Inferior parietal cortex (tissue), 1 donor: Measurements from ENCODE around the gene CIZ1.
A peak's percentile ranks its signal among the peaks of the same experiment; 100 is the strongest.
"Not testable (repeated sequence)": the region's sequence is repeated elsewhere in the genome, so short reads cannot be mapped to it uniquely, and the experiment has no call there.

ENCODE experiments used
- DNase-seq: peaks from one replicate; pipeline ENCODE4 v3.0.0-alpha.2; 2016; ENCODE audit errors: extremely low spot score

CIZ1 gene, protein sequence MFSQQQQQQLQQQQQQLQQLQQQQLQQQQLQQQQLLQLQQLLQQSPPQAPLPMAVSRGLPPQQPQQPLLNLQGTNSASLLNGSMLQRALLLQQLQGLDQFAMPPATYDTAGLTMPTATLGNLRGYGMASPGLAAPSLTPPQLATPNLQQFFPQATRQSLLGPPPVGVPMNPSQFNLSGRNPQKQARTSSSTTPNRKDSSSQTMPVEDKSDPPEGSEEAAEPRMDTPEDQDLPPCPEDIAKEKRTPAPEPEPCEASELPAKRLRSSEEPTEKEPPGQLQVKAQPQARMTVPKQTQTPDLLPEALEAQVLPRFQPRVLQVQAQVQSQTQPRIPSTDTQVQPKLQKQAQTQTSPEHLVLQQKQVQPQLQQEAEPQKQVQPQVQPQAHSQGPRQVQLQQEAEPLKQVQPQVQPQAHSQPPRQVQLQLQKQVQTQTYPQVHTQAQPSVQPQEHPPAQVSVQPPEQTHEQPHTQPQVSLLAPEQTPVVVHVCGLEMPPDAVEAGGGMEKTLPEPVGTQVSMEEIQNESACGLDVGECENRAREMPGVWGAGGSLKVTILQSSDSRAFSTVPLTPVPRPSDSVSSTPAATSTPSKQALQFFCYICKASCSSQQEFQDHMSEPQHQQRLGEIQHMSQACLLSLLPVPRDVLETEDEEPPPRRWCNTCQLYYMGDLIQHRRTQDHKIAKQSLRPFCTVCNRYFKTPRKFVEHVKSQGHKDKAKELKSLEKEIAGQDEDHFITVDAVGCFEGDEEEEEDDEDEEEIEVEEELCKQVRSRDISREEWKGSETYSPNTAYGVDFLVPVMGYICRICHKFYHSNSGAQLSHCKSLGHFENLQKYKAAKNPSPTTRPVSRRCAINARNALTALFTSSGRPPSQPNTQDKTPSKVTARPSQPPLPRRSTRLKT

GRCh38 chr9:128191406-128192046 is at the start of gene CIZ1:
CIZ1 (minus strand) TSS chr9:128191572; CDS start chr9:128190857, 715 bp downstream.
- DNase-seq: no peak

GRCh38 chr9:128233817-128234406 is 42.5 kb upstream of the CIZ1 start:
- DNase-seq: no peak

- DNase-seq: no peak
Measured at GRCh38 chr9:128232528-128233428, 41.4 kb upstream of the CIZ1 start.

GRCh38 chr9:128231638-128232527 is 40.5 kb upstream of the CIZ1 start:
- DNase-seq: no peak

- DNase-seq: not testable (repeated sequence)
Measured at GRCh38 chr9:128230897-128231296, 39.5 kb upstream of the CIZ1 start.

DNA sequence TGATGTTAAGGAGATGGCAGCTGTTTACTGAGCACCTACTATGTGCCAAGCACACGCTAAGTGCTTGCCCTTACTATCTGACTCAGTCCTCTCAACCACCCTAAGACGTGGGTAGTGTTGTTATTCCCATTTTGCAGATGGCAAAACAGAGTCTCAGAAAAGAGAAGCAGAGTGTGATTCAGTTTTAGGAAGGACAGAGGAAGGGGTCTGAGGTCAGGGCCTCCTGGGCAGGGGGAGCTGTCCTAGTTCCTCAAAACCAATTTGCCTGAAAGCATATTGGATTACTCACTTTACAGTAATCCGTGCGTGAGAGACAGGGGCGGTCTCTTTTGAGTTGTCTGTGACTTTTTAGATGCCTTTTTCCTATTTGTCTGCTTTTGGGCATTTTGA is 35.0 kb upstream of the CIZ1 start:
- DNase-seq: no peak

DNA sequence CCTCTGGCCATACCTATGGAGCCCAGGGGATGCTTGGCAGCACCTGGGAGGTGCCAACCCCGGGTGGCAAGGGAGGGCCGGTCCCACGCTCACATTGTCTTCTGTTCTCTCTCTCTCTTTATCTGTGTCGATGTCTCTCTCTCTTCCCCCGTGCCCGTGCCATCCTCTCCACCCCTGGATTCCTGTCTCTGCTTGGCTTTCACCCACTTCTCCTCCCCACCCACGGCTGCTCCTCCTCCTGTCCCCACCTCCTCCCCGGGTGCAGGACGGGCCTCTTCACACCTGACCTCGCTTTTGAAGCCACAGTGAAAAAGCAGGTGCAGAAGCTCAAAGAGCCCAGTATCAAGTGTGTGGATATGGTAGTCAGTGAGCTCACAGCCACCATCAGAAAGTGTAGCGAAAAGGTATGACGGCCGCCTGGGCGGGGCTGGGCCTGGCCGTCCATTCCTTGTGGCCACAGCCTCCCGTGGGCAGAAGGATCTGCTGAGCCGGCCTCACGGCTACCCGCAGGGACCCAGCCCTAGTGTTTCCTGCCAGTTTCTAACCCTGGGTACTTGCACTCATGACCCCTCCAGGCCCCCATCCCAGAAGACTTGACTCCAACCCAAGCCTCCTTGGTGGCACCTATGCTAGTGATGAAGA is 34.5 kb upstream of the CIZ1 start:
- DNase-seq: no peak

DNA sequence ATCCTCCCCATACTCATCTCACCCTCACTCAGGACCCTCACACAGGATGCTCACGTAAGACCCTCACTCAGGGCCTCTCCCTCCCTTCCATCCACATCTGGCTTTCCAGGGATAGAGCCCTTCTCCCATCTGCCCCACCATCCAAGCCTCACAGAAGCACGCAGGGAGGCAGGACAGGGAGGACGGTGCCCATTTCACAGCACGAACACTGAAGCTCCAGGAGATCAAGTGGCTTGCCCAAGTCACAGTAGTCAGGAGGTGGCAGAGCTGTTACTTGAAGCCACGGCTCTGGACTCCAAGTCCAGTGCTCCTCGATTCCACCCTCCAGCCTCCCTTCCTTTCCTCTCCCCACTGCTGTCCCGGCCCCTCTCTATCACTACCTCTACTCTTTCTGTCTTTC is 33.5 kb upstream of the CIZ1 start:
- DNase-seq: no peak

DNA sequence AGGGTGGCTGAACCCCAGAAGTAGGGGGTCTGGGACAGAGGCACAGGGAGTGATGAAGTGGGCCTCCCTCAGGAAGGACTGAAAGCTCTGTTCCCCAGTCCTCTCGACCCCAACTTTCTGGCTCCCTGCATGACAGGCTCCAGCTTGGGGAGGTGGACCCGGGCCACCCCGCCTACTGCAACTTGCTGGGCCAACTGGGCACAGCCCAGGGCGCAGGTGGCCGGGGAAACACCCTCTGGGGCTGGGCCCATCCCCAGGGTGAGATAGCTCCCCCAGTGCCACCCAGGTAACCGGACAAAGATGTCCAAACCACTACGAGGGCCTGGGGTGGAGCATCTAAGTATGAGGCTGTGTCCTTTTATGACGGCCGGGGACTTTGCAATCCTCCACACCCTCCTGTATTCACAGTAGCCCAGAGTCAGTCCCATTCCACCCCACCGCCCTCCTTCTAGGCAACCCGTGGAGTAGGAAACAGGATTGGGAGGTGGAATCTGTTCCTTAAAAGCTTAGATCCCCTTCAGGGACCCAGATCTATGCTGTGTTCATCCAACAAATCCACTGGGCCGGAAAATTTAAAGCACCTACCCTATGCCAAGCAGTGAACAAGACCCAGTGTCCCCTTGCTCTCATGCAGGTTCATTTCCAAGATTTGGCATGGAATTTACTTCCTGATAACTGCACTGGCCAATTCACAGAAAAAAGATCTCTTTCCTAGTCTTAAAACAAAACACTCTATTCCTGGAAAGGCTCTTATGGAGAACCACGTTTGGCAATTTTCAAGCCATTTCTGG is 31.7 kb upstream of the CIZ1 start:
- DNase-seq: no peak

DNA sequence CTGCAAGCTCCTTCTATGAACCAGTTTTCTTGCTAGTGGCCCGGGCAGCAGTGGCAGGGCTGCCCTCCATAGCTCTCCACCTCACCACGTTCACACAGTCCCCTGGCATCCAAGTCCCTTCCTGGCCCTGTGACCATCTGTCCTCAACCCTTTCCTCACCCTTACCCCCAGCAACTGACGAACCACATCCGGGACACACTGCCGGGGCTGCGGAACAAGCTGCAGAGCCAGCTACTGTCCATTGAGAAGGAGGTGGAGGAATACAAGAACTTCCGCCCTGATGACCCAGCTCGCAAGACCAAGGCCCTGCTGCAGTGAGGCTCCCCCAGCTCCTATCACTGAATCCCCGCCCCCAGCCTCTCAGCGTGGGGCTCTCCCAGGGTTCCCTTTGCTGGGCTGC is 30.7 kb upstream of the CIZ1 start:
- DNase-seq: no peak

DNA sequence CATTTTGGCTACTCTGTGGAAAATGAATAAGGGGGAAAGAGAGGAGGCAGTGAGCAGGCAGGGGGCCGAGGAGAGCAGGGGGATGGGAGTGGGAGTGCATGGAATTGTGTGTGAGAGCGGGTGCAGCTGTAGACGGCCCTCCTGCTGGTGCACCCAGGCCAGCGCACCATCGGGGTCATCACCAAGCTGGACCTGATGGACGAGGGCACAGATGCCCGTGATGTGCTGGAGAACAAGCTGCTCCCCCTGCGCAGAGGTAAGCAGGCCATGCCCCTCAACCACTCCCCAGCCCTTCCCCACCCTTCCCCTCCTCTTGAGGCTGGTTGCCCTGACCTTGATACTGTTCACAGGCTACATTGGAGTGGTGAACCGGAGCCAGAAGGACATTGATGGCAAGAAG is 28.5 kb upstream of the CIZ1 start:
- no peak for DNase-seq

- peak; percentile 87 for DNase-seq
Measured at GRCh38 chr9:128218518-128219389, 27.4 kb upstream of the CIZ1 start.

- no peak for DNase-seq
Measured at GRCh38 chr9:128218172-128218517, 26.8 kb upstream of the CIZ1 start.

GRCh38 chr9:128216781-128217553 is 25.6 kb upstream of the CIZ1 start:
- DNase-seq: no peak

GRCh38 chr9:128215491-128216409 is 24.4 kb upstream of the CIZ1 start:
- DNase-seq: no peak
